IMR-90 (cell line): ENCODE measurements around the gene ITPR2. TPM values are rescaled to one million over a fixed set of nuclear protein-coding genes. Genes with fewer than 3 reads are reported as not detected.

Experiments
- ATAC-seq: fragments of 200-7000 bp; cut with Tn5 transposase; 2 replicates; pipeline ENCODE4 v1.9.1; 2020; ENCODE audit warnings: low read depth, mild to moderate bottlenecking, moderate library complexity
- BruUV-seq: library from RNA; stranded (reverse); fragments of 400-500 nt; replicated peaks from 2 replicates; lab custom pipeline; 2021; lab: Mats Ljungman, UMichigan
- CTCF ChIA-PET: fragments of 300-600 bp; formaldehyde crosslinking; extraction: SDS; loops from one replicate; lab custom pipeline; 2021; ENCODE audit warnings: antibody characterized with exemption; lab: Yijun Ruan, JAX
- POLR2A ChIA-PET: fragments of 300-600 bp; sonication (Branson Sonifier 250); formaldehyde crosslinking; loops from one replicate; lab custom pipeline; 2022; ENCODE audit warnings: antibody characterized with exemption; ENCODE audit not compliant: unreplicated experiment; lab: Charles Lee
- DNase-seq: peaks from one replicate; pipeline ENCODE4 v3.0.0; 2013
- H2AFZ ChIP-seq: replicated peaks from 2 replicates; pipeline ENCODE3; 2013; ENCODE audit warnings: low read length, mild to moderate bottlenecking; ENCODE audit not compliant: poor library complexity
- H2AK5ac ChIP-seq: 2 replicates; pipeline ENCODE4 v1.6.1; 2013; ENCODE audit warnings: low read depth, low read length, inconsistent platforms
- H2AK9ac ChIP-seq: replicated peaks from 2 replicates; pipeline ENCODE3; 2013; ENCODE audit warnings: mild to moderate bottlenecking, low read depth, low read length, moderate library complexity; ENCODE audit not compliant: poor library complexity
- H2BK120ac ChIP-seq: 2 replicates; pipeline ENCODE4 v1.6.1; 2013; ENCODE audit warnings: low read depth, low read length, inconsistent platforms
- H2BK15ac ChIP-seq: 3 replicates; pipeline ENCODE4 v1.6.1; 2013; ENCODE audit warnings: low read depth, low read length, inconsistent platforms
- H2BK20ac ChIP-seq: 2 replicates; pipeline ENCODE4 v1.6.1; 2013; ENCODE audit warnings: low read depth, mild to moderate bottlenecking, inconsistent platforms, low read length, moderate library complexity
- H2BK5ac ChIP-seq: 2 replicates; pipeline ENCODE4 v1.6.1; 2013; ENCODE audit warnings: mild to moderate bottlenecking, low read depth, low read length, inconsistent platforms; ENCODE audit not compliant: poor library complexity, severe bottlenecking
- H3K14ac ChIP-seq: replicated peaks from 2 replicates; pipeline ENCODE4 v1.6.1; 2013; ENCODE audit warnings: low read depth, low read length, inconsistent platforms
- H3K18ac ChIP-seq: 2 replicates; pipeline ENCODE4 v1.6.1; 2013; ENCODE audit warnings: low read depth, low read length, control low read depth
- H3K23ac ChIP-seq: 2 replicates; pipeline ENCODE4 v1.6.1; 2013; ENCODE audit warnings: low read depth, low read length, inconsistent platforms
- H3K27ac ChIP-seq: 2 replicates; pipeline ENCODE4 v1.5.1; 2013; ENCODE audit warnings: mild to moderate bottlenecking, control low read depth, low read length; ENCODE audit not compliant: insufficient read depth
- H3K27me3 ChIP-seq: 2 replicates; pipeline ENCODE4 v1.6.1; 2013; ENCODE audit warnings: low read length; ENCODE audit not compliant: control insufficient read depth, insufficient read depth
- H3K36me3 ChIP-seq: 2 replicates; pipeline ENCODE4 v1.6.1; 2013; ENCODE audit warnings: low read length, mixed read lengths; ENCODE audit not compliant: control insufficient read depth, insufficient read depth
- H3K4ac ChIP-seq: 2 replicates; pipeline ENCODE4 v1.6.1; 2013; ENCODE audit warnings: low read depth, low read length, inconsistent platforms
- H3K4me1 ChIP-seq: 2 replicates; pipeline ENCODE4 v1.6.1; 2013; ENCODE audit warnings: low read length, mixed read lengths; ENCODE audit not compliant: control insufficient read depth, insufficient read depth
- H3K4me2 ChIP-seq: 2 replicates; pipeline ENCODE4 v1.6.1; 2013; ENCODE audit warnings: low read depth, mild to moderate bottlenecking, control low read depth, low read length, moderate library complexity
- H3K4me3 ChIP-seq: 2 replicates; pipeline ENCODE4 v1.5.1; 2013; ENCODE audit warnings: low read depth, mild to moderate bottlenecking, control low read depth, low read length, moderate library complexity; ENCODE audit not compliant: insufficient read depth
- H3K56ac ChIP-seq: 2 replicates; pipeline ENCODE4 v1.6.1; 2013; ENCODE audit warnings: low read length, inconsistent platforms; ENCODE audit not compliant: insufficient read depth; ENCODE audit errors: extremely low read depth
- H3K79me1 ChIP-seq, 2 experiments: 2 replicates each; pipeline ENCODE4 v1.6.1; 2013; ENCODE audit warnings: low read length in 2 of 2, inconsistent platforms in 1 of 2, low read depth in 1 of 2
- H3K9ac ChIP-seq: 2 replicates; pipeline ENCODE4 v1.6.1; 2013; ENCODE audit warnings: low read depth, low read length, control low read depth
- H3K9me1 ChIP-seq: 2 replicates; pipeline ENCODE4 v1.6.1; 2013; ENCODE audit warnings: low read length, inconsistent platforms; ENCODE audit not compliant: insufficient read depth
- H3K9me3 ChIP-seq: 2 replicates; pipeline ENCODE4 v1.6.1; 2013; ENCODE audit warnings: low read length; ENCODE audit not compliant: control insufficient read depth, insufficient read depth
- H4K20me1 ChIP-seq: 2 replicates; pipeline ENCODE4 v1.6.1; 2013; ENCODE audit warnings: low read length, inconsistent platforms; ENCODE audit not compliant: insufficient read depth
- H4K5ac ChIP-seq: 2 replicates; pipeline ENCODE4 v1.6.1; 2013; ENCODE audit warnings: mild to moderate bottlenecking, low read depth, low read length, control low read depth
- H4K8ac ChIP-seq, 2 experiments: 2 replicates each; pipeline ENCODE4 v1.6.1; 2013; ENCODE audit warnings: low read depth in 2 of 2, low read length in 2 of 2, control low read depth in 1 of 2, inconsistent platforms in 1 of 2
- H4K91ac ChIP-seq: 2 replicates; pipeline ENCODE4 v1.6.1; 2013; ENCODE audit warnings: low read depth, low read length, inconsistent platforms; ENCODE audit not compliant: insufficient read depth
- FOS ChIP-seq: fragments of 150-350 bp; IDR thresholded peaks from 2 replicates; pipeline ENCODE4 v1.6.1; 2016; ENCODE audit warnings: low read depth, low read length
- MAFK ChIP-seq: IDR thresholded peaks from 2 replicates; pipeline ENCODE4 v1.6.1; 2012; ENCODE audit warnings: low read depth, low read length, improper control_type of control experiment
- POLR2A ChIP-seq: IDR thresholded peaks from 2 replicates; pipeline ENCODE4 v1.6.1; 2012; ENCODE audit warnings: mild to moderate bottlenecking, low read depth, low read length
- RAD21 ChIP-seq: IDR thresholded peaks from 2 replicates; pipeline ENCODE4 v1.6.1; 2012; ENCODE audit warnings: low read length, improper control_type of control experiment
- RFX5 ChIP-seq: IDR thresholded peaks from 2 replicates; pipeline ENCODE4 v1.8.0; 2012; ENCODE audit warnings: low read depth, mild to moderate bottlenecking, low read length, moderate library complexity
- SMC3 ChIP-seq: fragments of 150-350 bp; IDR thresholded peaks from 2 replicates; pipeline ENCODE4 v1.6.1; 2016; ENCODE audit warnings: low read depth, mild to moderate bottlenecking, antibody characterized with exemption, low read length, moderate library complexity
- WGBS, 2 experiments: methylation state at CpG; one replicate each; pipeline versions ENCODE4 v1.1.5 to v1.1.7; 2013; ENCODE audit warnings: missing lambda C conversion rate in 2 of 2; ENCODE audit not compliant: insufficient read length in 1 of 2; ENCODE audit errors: extremely low coverage in 2 of 2; 5-methylcytosine and 5-hydroxymethylcytosine counted together
- dilution Hi-C: fragments of 300-500 bp; cut with HindIII; formaldehyde crosslinking; loops from one replicate; pipeline ENCODE4 v1.14.3; 2018; ENCODE audit warnings: low sequenced_read_pairs; ENCODE audit not compliant: unreplicated experiment
- in situ Hi-C: fragments of 300-500 bp; cut with MboI; formaldehyde crosslinking; loops from 3 replicates; pipeline ENCODE4 v1.14.3; 2019; ENCODE audit warnings: low sequenced_read_pairs, inconsistent platforms, mixed read lengths
- intact Hi-C: fragments of 100-400 bp; cut with micrococcal nuclease; formaldehyde crosslinking; loops from 2 replicates; pipeline ENCODE4 v1.10.0; 2022
- polyA plus RNA-seq, 3 experiments: library from polyadenylated mRNA; depleted of rRNA; stranded (reverse); fragments of >200 nt; gene quantifications; 2 replicates each; pipeline ENCODE4 v1.2.3, GENCODE V29; 2012; ENCODE audit warnings: low replicate concordance in 1 of 3
- total RNA-seq: library from RNA; depleted of rRNA; stranded (reverse); fragments of >200 nt; gene quantifications from 2 replicates; pipeline ENCODE4 v1.2.3, GENCODE V29; 2012
- TF ChIP-seq, protein P1 (sequence below): fragments of 150-350 bp; IDR thresholded peaks from 2 replicates; pipeline ENCODE4 v1.6.1; 2017; ENCODE audit warnings: mild to moderate bottlenecking, antibody characterized with exemption, low read length, low read depth
- TF ChIP-seq, protein P2 (sequence below): conservative IDR thresholded peaks from 2 replicates; pipeline ENCODE4 v1.5.1; 2012; ENCODE audit warnings: mild to moderate bottlenecking, low read depth, low read length, improper control_type of control experiment

Gene ITPR2
- total and polyA plus RNA-seq, 2 of the 4 experiments (the other 2 are of a cell fraction), result 1.2 to 9.0 TPM

GRCh38 chr12:26630546-26631027, 202.4 kb downstream of the ITPR2 start:
- peak overlapping the region; percentile 74 for H3K4ac ChIP-seq
- H2BK120ac ChIP-seq, result peak overlapping the region; percentile 84
- H3K56ac ChIP-seq, result peak overlapping the region; percentile 76
- peaks cover 15% of the 10 kb centered on the region for H3K9me1 ChIP-seq
- intact Hi-C loops, result loop anchor here (1.0 to 10.0 kb wide), 3 partner anchors 21 to 254 kb away; no protein-coding TSS in a partner anchor
- no CpG with 5 or more reads among the region's 10 CpGs for WGBS, 2 experiments
- TF ChIP-seq, protein P1, sequence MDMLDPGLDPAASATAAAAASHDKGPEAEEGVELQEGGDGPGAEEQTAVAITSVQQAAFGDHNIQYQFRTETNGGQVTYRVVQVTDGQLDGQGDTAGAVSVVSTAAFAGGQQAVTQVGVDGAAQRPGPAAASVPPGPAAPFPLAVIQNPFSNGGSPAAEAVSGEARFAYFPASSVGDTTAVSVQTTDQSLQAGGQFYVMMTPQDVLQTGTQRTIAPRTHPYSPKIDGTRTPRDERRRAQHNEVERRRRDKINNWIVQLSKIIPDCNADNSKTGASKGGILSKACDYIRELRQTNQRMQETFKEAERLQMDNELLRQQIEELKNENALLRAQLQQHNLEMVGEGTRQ, result peak; percentile 85
- TF ChIP-seq RFX5 (no peak), RAD21 (peak; percentile 33), FOS (peak; percentile 47; the same call in 1 of the 2 replicates), SMC3 (peak; percentile 31; the same call in 1 of the 2 replicates), MAFK (peak; percentile 36; the same call in 1 of the 2 replicates), POLR2A (peak; percentile 26; the same call in 1 of the 2 replicates)
- TF ChIP-seq, protein P2, sequence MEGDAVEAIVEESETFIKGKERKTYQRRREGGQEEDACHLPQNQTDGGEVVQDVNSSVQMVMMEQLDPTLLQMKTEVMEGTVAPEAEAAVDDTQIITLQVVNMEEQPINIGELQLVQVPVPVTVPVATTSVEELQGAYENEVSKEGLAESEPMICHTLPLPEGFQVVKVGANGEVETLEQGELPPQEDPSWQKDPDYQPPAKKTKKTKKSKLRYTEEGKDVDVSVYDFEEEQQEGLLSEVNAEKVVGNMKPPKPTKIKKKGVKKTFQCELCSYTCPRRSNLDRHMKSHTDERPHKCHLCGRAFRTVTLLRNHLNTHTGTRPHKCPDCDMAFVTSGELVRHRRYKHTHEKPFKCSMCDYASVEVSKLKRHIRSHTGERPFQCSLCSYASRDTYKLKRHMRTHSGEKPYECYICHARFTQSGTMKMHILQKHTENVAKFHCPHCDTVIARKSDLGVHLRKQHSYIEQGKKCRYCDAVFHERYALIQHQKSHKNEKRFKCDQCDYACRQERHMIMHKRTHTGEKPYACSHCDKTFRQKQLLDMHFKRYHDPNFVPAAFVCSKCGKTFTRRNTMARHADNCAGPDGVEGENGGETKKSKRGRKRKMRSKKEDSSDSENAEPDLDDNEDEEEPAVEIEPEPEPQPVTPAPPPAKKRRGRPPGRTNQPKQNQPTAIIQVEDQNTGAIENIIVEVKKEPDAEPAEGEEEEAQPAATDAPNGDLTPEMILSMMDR, result no peak
- in situ Hi-C loops, result no loop called here
- H3K36me3 ChIP-seq, result no peaks in the 10 kb centered on the region
- 0 out of 3 replicates have a peak overlapping the region, but pooled peaks have one; percentile 3 for H2BK15ac ChIP-seq
- H2BK20ac ChIP-seq, result peak overlapping the region; percentile 86
- peaks cover 11% of the 10 kb centered on the region for H3K4me1 ChIP-seq
- H2AK5ac ChIP-seq, result no peak overlapping the region
- peak overlapping the region; percentile 35; the same call in 1 of the 2 replicates for H3K4me3 ChIP-seq
- H2AFZ ChIP-seq, result peak overlapping the region; percentile 27
- H3K27ac ChIP-seq, result peak overlapping the region; percentile 67
- no peak overlapping the region for H2AK9ac ChIP-seq
- peak overlapping the region; percentile 68 for H3K9ac ChIP-seq
- ATAC-seq (peak; percentile 86), DNase-seq (peak; percentile 90)
- CTCF ChIA-PET, result interaction anchor here (0.6 to 2.1 kb wide), 10 partner anchors 11 to 507 kb away, joined by 3 to 10 read pairs (median 4); partner anchors contain the start of gene SSPN
- H3K18ac ChIP-seq, result peak overlapping the region; percentile 89; the same call in 1 of the 2 replicates
- H3K4me2 ChIP-seq, result peak overlapping the region; percentile 87
- H4K5ac ChIP-seq, result peak overlapping the region; percentile 76; the same call in 1 of the 2 replicates
- dilution Hi-C loops, result no loop called here
- H3K14ac ChIP-seq, result peak overlapping the region; percentile 69
- H2BK5ac ChIP-seq, result peak overlapping the region; percentile 78
- peak overlapping the region in 1 of 2 experiments; percentile 67; a peak in 2 of 4 replicates for H4K8ac ChIP-seq
- peak overlapping the region; percentile 29; the same call in 1 of the 2 replicates for H4K91ac ChIP-seq
- POLR2A ChIA-PET, result no interaction called here
- H4K20me1 ChIP-seq, result no peaks in the 10 kb centered on the region
- BruUV-seq, result no TSS peak
- H3K27me3 ChIP-seq, result no peaks in the 10 kb centered on the region
- no peaks in the 10 kb centered on the region for H3K9me3 ChIP-seq
- H3K23ac ChIP-seq, result peak overlapping the region; percentile 37
- H3K79me1 ChIP-seq, result 0 out of 4 replicates have a peak, but pooled peaks cover 0 to 6% of the 10 kb centered on the region in 2 experiments
